LNCaP clone FGC (cell line): ENCODE results near the gene SVOP.

Source experiments
- DNase-seq: peaks from one replicate; pipeline ENCODE4 v3.0.0-alpha.2; 2011; ENCODE audit warnings: low read depth
- H3K4me3 ChIP-seq: 2 replicates; pipeline ENCODE4 v1.5.1; 2011; ENCODE audit warnings: mild to moderate bottlenecking, low read depth, low read length, control low read depth
- CTCF ChIP-seq: IDR thresholded peaks from 2 replicates; pipeline ENCODE4 v1.5.1; 2012; ENCODE audit warnings: mild to moderate bottlenecking; ENCODE audit not compliant: control insufficient read depth, insufficient read depth; ENCODE audit errors: extremely low read depth

SVOP gene

GRCh38 chr12:108906971-108907370, 113.9 kb downstream of the SVOP start:
- TF ChIP-seq CTCF: no peak
- DNase-seq: no peak
- no peak overlapping the region for H3K4me3 ChIP-seq

- H3K4me3 ChIP-seq: no peak overlapping the region
- no peak for TF ChIP-seq CTCF
- DNase-seq: no peak
These were observed 115.1 kb downstream of the SVOP start for GRCh38 chr12:108905725-108906124.

- DNase-seq: no peak
- TF ChIP-seq CTCF: no peak
- H3K4me3 ChIP-seq: no peak overlapping the region
These were observed 121.7 kb downstream of the SVOP start for GRCh38 chr12:108899145-108899544.

- no peak for TF ChIP-seq CTCF
- no peak overlapping the region for H3K4me3 ChIP-seq
- no peak for DNase-seq
These were observed 124.1 kb downstream of the SVOP start for GRCh38 chr12:108896817-108897216.

GRCh38 chr12:108896336-108896735, 124.5 kb downstream of the SVOP start:
- no peak for DNase-seq
- TF ChIP-seq CTCF: no peak

GRCh38 chr12:108895220-108895802, 125.6 kb downstream of the SVOP start:
- DNase-seq: no peak
- no peak for TF ChIP-seq CTCF
- no peak overlapping the region for H3K4me3 ChIP-seq

More at GRCh38 chr12:108896336-108896735, 124.5 kb downstream of the SVOP start:
- H3K4me3 ChIP-seq: no peak overlapping the region

- H3K4me3 ChIP-seq: no peak overlapping the region
- DNase-seq: no peak
- no peak for TF ChIP-seq CTCF
These were observed 130.7 kb downstream of the SVOP start for GRCh38 chr12:108890208-108890607.
